HG03135 (cell line): Measurements from ENCODE around the gene C5orf24.
"Not testable (repeated sequence)": the region's sequence is repeated elsewhere in the genome, so short reads cannot be mapped to it uniquely, and the experiment has no call there.

ENCODE experiments used
- ATAC-seq: cut with Tn5 transposase; IDR thresholded peaks from one replicate; pipeline ENCODE4 v1.9.1; 2021; ENCODE audit warnings: mild to moderate bottlenecking, moderate library complexity; ENCODE audit not compliant: unreplicated experiment

Gene C5orf24

GRCh38 chr5:134856465-134856864 is 10.7 kb downstream of the C5orf24 start:
- ATAC-seq = not testable (repeated sequence)

GRCh38 chr5:134857401-134857800 is 11.6 kb downstream of the C5orf24 start:
- no peak for ATAC-seq

DNA sequence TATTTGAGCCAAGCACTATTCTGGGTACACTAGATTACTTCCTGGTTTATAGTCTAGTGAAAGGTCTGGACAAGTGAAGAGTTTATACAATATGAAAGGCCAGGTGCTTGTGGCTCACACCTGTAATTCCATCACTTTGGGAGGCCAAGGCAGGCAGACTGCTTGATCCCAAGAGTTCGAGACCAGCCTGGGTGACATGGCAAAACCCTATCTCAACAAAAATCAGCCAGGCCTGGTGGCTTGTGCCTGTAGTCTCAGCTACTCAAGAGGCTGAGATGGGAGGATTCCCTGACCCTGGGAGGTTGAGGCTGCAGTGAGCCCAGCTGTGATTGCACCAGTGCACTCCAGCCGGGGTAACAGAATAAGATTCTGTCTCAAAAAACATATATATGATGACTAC is 18.9 kb downstream of the C5orf24 start:
- ATAC-seq = no peak

DNA sequence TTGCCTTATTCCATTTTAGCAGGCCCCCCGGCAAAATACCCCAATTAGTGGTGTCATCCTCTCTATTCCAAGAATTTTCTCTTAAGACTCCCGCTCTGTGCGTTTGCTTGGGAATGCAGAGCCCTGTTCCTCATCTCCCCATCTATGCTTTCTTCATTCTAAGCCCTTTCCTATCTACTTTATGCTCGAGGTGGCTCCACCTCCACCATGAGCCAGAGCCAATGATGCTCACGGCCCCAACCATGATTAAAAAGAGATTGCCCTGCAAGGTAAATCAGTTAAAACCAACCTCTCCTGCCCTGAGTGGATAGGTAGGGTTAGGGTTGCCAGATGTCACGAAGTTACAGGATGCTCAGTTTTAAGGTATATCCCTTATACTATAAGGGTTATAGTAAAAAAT is 27.7 kb downstream of the C5orf24 start:
- no peak for ATAC-seq

DNA sequence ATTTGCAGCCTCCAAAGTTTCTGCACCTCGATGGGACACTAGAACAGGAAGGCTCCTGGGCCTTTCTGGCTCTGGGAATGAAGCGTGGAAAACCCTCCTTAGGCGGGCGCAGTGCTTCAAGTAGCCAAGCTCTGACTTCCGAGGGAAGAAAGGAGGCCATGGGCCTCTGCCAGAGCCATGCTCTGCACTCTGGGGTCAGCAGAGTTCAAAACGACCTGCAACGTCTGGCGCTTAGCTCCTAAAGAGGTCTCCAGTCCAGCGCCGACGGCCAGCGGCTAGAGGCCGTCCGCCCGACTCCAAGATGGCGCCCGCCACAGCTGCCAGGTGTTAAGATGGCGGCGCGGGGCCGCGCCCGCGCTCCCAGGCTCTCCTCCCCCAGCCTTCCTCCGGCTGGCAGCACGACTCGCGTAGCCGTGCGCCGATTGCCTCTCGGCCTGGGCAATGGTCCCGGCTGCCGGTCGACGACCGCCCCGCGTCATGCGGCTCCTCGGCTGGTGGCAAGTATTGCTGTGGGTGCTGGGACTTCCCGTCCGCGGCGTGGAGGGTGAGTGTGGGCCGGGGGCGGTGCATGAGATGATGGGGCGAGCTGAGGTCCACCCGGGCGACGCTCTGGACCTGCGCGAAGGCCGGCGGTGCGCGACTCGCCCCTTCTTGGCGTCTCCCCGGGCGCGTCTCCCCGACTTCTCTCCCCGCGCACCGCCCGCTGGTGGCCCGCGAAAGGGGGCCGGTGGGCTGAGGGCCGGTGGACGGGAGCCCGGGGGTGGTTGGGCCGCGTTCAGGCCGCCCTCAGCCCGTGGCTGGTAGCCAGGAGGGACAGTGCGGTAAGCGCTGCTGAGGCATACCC is 28.4 kb downstream of the C5orf24 start, which contains the start of gene TXNDC15:
TSS of gene TXNDC15 (plus strand) at position 385 of the 844 bp plus-strand sequence. CDS start at position 442, 57 bp downstream.
- peak; percentile 82 for ATAC-seq

- ATAC-seq = peak; percentile 23
Observed at GRCh38 chr5:134874831-134875655, 29.3 kb downstream of the C5orf24 start.

DNA sequence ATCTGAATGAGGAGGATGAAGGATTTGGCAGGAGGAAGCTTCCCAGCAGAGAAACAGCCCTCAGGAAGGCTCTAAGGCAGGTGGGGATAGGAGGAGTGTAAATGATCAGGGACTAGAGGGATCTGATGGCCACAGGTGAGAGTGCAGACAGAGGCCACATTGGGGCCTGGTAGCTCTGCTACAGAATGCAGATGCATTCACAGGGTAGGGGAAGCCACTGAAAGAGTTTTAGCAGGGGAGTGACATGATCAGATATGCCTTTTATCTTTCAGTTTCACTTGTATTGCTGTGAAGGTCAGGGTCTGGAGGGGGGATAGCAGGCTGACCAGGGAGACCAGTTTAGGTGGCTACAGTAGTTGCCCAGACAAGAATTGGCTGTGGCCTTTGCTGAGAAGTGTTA is 31.4 kb downstream of the C5orf24 start:
- no peak for ATAC-seq

GRCh38 chr5:134878403-134878802 is 32.6 kb downstream of the C5orf24 start:
- ATAC-seq = no peak

- no peak for ATAC-seq
Observed at GRCh38 chr5:134879456-134879855, 33.7 kb downstream of the C5orf24 start.

- ATAC-seq = not testable (repeated sequence)
Observed at GRCh38 chr5:134880937-134881336, 35.2 kb downstream of the C5orf24 start.

- ATAC-seq = not testable (repeated sequence)
Observed at GRCh38 chr5:134881711-134882110, 35.9 kb downstream of the C5orf24 start.

- no peak for ATAC-seq
Observed at GRCh38 chr5:134887593-134888159, 41.9 kb downstream of the C5orf24 start.

- ATAC-seq = no peak
Observed at GRCh38 chr5:134889335-134889734, 43.6 kb downstream of the C5orf24 start.

- no peak for ATAC-seq
Observed at GRCh38 chr5:134891473-134891872, 45.7 kb downstream of the C5orf24 start.

- no peak for ATAC-seq
Observed at GRCh38 chr5:134892282-134892681, 46.5 kb downstream of the C5orf24 start.

- no peak for ATAC-seq
Observed at GRCh38 chr5:134892926-134893325, 47.2 kb downstream of the C5orf24 start.

GRCh38 chr5:134893748-134894505 is 48.2 kb downstream of the C5orf24 start:
- no peak for ATAC-seq

GRCh38 chr5:134902071-134902801 is 56.5 kb downstream of the C5orf24 start:
- no peak for ATAC-seq

DNA sequence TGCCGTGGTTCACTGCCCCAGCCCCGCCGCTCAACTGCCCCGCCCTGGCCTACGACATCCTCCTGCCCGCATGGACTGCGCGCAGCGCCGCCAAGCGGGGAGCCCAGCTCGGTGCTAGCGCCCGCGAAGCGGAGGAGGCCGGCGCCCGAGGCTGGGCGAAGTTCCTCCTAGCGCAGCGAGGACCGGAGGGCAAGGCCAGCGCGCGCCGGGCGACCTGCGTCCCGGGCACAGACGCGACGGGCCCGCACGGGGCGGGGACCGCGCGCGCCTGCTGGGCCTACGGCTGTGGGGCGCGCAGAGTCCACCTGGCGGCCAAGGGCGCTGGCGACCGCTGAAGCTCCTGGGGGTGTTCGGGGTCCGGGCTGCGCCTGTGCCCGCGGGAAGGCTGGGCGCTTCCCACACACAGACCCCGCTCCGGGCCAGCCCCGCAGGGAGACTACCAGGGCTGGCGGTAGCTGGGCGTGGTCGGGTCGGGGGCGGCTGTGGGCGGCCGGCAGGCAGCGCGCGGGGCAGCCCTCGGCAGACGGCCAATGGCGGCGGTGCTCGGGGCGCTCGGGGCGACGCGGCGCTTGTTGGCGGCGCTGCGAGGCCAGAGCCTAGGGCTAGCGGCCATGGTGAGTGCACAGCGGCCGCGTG is 59.0 kb downstream of the C5orf24 start, which contains the start of gene PCBD2:
TSS of gene PCBD2 (plus strand) at position 522 of the 636 bp plus-strand sequence. CDS start at position 531, 9 bp downstream.
- peak; percentile 81 for ATAC-seq
